ENCODE data around the gene SMAD6. TPM values are rescaled to one million over a fixed set of nuclear protein-coding genes. Genes with fewer than 3 reads are reported as not detected.

Gene SMAD6
- total RNA-seq, 2 donors from 2014 or later, result 0.19 TPM; not detected in 1

DNA sequence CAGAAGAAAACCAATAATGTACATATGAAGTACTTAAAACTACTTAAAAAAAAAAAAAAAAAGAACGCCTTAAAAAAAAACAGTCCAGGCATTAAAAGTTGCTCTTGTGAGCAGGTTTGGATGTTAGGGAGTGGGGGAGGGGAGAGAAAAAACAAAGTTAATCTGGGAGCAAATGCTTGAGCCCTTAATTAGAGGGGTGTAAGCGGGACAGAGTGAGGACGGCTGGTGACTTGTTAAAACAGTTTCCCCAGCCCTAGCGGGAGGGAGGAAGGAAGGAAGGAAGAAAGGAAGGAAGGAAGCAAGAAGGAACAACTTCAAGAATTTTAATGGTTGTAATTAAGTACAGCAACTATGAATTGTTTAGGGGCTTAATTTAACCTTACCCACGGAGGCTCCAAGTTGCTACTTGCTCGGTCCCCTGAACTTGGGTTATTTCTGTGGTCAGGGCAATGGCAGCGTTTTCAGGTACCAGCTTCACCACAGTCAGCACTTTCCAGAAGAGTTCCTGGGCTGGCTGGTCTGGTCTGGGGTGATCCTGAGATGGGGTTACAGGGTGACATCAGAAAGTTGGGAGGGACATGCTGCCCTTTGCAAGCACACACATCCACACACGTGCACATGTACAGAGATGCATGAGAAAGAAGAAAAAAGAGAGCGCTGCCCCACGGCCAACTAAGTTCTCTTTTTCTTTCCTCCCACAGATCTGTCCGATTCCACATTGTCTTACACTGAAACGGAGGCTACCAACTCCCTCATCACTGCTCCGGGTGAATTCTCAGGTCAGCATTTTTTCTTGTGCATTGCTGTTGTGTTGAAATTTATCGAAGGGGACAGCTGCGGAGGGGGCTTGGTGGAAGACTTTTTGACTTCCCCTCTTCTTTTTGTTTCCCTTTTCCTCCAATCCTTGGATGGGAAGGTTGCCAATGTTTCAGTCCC is 14.0 kb downstream of the SMAD6 start:
- H3K9me3 Mint-ChIP-seq, result no peaks in the 10 kb centered on the region
- no peak overlapping the region for H3K4me3 Mint-ChIP-seq
- ATAC-seq (replicated peaks), result no peak
- H3K27ac Mint-ChIP-seq, result no peak overlapping the region
- H3K27me3 Mint-ChIP-seq, result peaks cover 4% of the 10 kb centered on the region
- peaks cover 8% of the 10 kb centered on the region for H3K4me1 Mint-ChIP-seq
- no peaks in the 10 kb centered on the region for H3K36me3 Mint-ChIP-seq (ENCODE audit: low read depth)

DNA sequence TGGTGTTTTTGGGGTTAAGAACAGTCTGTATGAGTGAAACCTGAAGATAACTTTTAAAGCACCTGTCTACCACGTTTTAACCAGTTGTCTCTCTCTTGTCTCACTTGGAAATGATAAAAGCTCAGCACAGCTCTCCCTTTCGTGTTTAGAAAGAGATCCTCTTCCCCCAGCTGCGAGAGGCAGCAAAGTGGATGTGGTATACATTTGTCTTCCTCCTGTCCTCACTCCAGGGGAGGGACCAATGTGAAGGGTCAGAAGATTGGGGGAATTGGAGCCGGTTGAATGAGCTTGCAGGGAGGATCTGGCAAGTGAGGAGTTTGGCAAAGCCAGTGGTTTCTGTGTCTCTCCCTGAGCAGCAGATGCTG is 14.6 kb downstream of the SMAD6 start:
- H3K27me3 Mint-ChIP-seq, result peaks cover 4% of the 10 kb centered on the region

DNA sequence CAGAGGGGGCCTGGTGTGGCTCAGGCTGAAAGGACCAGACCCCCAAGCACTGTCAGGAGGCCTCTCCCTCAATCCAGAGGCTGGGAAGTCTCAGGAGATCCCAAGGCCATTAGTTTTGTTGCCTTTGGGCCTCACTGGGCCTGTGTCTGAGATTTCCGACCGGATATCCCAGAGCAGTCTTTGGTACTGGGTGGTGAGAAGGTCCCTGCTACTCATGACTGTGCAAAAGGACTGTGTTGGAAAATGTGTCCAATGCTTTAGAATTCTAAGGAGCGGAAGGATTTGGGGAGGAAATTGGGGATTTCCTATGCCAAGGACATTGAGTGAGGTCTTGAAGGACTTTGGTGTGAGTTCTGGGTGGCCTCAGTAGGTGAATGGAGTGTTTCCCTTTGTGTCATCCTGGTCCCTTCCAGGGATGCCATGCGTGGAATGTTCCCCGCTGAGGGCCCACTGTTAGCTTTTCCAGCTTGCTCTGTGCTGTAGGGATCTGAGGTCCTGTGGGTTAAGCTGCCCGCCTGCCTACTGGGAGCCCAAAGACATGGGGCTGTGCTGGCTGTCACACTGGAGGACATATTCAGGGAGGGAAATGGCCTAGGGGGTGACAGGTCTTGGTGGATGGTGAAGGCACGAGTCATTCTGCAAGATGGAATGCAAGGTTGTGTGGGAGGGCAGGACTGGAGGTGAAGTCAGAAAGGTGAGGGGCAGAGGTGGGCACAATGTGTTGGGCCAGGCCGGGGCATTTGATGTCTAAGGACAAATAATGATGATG is 16.4 kb downstream of the SMAD6 start:
- Mint-ChIP-seq H3K36me3 (ENCODE audit: low read depth) (no peaks in the 10 kb centered on the region), H3K27ac (no peak overlapping the region)

More for the DNA sequence above, 14.6 kb downstream of the SMAD6 start:
- ATAC-seq (replicated peaks), result no peak
- Mint-ChIP-seq H3K4me3 (no peak overlapping the region), H3K4me1 (peaks cover 13% of the 10 kb centered on the region), H3K9me3 (no peaks in the 10 kb centered on the region), H3K27ac (no peak overlapping the region), H3K36me3 (ENCODE audit: low read depth) (no peaks in the 10 kb centered on the region)

DNA sequence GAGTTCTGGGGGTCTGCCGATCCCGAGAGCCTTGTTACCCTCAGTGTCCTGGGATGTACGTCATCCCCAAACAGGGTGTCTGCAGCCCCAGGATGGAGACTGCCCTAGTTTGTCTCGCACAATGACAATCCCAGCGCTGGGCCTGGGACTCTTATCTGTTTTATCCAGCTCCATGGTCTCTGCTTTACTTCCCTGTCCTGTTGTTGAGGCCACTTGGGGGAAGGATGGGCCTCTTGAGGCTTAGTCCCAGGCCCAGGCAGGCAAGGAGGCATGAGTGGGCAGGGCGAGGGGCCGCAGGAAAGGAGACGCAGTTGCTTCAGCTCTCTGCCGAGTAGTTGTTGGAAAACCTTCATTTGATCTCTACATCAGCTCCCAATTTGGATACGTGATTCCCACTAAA is 17.4 kb downstream of the SMAD6 start:
- ATAC-seq (replicated peaks), result no peak
- peaks cover 7% of the 10 kb centered on the region for H3K27me3 Mint-ChIP-seq
- H3K27ac Mint-ChIP-seq, result no peak overlapping the region
- no peak overlapping the region for H3K4me3 Mint-ChIP-seq
- H3K4me1 Mint-ChIP-seq, result peaks cover 14% of the 10 kb centered on the region
- H3K36me3 Mint-ChIP-seq (ENCODE audit: low read depth), result no peaks in the 10 kb centered on the region
- H3K9me3 Mint-ChIP-seq, result no peaks in the 10 kb centered on the region

More for the DNA sequence above, 16.4 kb downstream of the SMAD6 start:
- ATAC-seq (replicated peaks), result no peak
- H3K9me3 Mint-ChIP-seq, result no peaks in the 10 kb centered on the region
- H3K4me1 Mint-ChIP-seq, result peaks cover 14% of the 10 kb centered on the region
- peaks cover 4% of the 10 kb centered on the region for H3K27me3 Mint-ChIP-seq
- no peak overlapping the region for H3K4me3 Mint-ChIP-seq

DNA sequence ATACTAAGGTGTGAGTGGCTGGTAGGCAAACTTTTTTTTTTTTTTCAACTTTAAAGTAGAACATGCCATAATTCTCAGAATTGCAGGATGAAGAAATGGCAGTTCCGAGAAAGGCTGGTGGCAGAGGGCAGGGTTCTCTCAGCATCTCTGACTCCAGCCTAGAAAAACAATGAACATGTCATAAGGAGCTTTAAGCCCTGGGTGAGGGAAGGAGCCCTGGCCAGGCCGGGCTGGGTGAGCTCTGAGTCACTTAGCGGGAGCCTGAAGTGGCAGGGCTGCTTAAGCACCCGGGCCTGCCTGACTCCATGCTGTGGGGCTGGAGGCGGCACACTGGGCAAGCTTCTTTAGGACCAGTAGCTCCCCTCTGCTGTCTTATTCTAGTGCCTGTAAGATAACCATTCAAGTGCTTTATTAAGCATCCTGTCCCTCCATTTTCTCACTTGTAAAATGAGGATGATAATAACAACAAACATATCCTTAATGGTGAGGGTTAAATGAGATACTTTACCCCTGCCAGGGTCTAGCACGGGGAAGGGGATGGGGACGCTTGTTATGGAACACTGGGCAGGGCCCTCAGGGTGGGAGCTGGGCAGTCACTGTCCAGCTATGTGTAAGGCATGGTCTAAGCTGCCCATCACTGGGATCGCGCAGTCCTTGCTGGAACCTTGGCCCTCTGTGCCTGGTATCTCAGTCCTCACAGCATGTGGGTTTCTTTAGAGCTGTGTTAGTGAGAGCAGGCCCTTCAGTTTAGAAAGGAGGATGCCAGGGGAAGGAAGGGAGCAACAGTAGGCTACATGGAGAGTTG is 18.4 kb downstream of the SMAD6 start:
- no peak overlapping the region for H3K4me3 Mint-ChIP-seq
- H3K4me1 Mint-ChIP-seq, result peaks cover 14% of the 10 kb centered on the region
- H3K36me3 Mint-ChIP-seq (ENCODE audit: low read depth), result no peaks in the 10 kb centered on the region
- no peaks in the 10 kb centered on the region for H3K9me3 Mint-ChIP-seq
- ATAC-seq (replicated peaks), result peak; percentile 91
- H3K27me3 Mint-ChIP-seq, result peaks cover 7% of the 10 kb centered on the region
- H3K27ac Mint-ChIP-seq, result peak overlapping the region; percentile 57

DNA sequence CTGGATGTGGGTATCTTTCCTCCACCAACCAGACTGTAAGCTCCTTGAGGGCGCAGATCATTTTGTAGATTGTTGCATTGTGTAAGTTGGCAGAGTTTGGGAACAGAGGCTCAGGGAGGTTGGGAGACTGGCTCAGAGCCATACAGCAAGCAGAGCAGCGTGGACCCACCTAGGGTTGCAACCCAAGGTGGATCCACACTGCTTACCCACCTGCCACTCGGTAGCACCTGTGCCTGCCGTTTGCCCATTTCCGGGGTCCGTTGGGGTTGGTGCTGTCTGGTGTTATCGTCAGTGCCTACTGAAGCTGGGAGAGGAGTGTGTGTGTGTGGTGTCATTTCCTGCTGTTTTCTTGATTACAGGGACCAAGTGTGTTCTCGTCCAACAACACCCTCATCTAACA is 19.0 kb downstream of the SMAD6 start:
- Mint-ChIP-seq H3K36me3 (ENCODE audit: low read depth) (no peaks in the 10 kb centered on the region), H3K27me3 (peaks cover 7% of the 10 kb centered on the region), H3K9me3 (no peaks in the 10 kb centered on the region), H3K4me3 (no peak overlapping the region), H3K27ac (peak overlapping the region; percentile 57), H3K4me1 (peaks cover 14% of the 10 kb centered on the region)
- no peak for ATAC-seq (replicated peaks)

DNA sequence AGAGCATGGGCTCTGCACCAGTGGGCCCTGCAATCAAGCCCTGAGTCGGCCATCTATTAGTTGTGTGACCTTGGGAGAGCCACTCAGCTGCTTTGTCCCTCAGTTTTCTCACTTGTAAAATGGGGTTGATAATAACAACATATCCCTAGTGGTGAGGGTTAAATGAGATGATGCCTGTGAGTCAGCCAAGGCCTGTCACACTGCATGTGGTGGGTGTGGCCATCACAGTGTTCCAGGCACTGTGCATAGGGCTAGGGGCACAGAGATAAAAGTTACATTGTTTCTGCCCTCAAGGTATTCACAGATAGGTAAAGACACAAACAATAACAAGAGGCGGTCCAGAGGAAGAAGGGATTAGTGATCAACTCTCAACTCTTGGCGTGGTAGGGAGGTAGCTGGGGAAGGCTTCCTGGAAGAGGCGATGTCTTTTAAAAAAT is 19.5 kb downstream of the SMAD6 start:
- peak; percentile 54 for ATAC-seq (replicated peaks)
- H3K27me3 Mint-ChIP-seq, result peaks cover 7% of the 10 kb centered on the region
- no peaks in the 10 kb centered on the region for H3K9me3 Mint-ChIP-seq
- H3K27ac Mint-ChIP-seq, result peak overlapping the region; percentile 57
- H3K4me3 Mint-ChIP-seq, result no peak overlapping the region
- no peaks in the 10 kb centered on the region for H3K36me3 Mint-ChIP-seq (ENCODE audit: low read depth)
- peaks cover 14% of the 10 kb centered on the region for H3K4me1 Mint-ChIP-seq

DNA sequence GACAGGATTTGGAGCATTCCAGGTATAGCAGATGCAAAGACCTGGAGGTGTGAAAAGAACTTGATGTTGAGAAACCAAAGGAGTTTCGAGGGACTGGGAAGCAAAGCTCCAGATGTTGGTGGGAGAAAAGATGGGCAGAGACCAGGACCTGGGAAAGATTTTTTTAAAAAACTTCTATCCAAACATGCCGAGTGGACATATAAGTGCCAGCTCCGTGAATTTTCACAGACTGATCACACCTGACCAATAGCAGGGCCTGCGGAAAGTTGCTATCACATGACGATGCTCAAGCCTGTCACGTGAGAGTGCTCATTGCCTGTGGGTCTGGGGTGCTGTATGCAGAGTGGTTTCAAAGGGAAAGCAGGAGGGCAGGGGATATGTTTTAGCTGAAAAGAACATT is 19.9 kb downstream of the SMAD6 start:
- no peak for ATAC-seq (replicated peaks)
- Mint-ChIP-seq H3K27ac (no peak overlapping the region), H3K27me3 (peaks cover 7% of the 10 kb centered on the region), H3K9me3 (no peaks in the 10 kb centered on the region), H3K4me3 (no peak overlapping the region), H3K4me1 (peaks cover 14% of the 10 kb centered on the region), H3K36me3 (ENCODE audit: low read depth) (no peaks in the 10 kb centered on the region)

DNA sequence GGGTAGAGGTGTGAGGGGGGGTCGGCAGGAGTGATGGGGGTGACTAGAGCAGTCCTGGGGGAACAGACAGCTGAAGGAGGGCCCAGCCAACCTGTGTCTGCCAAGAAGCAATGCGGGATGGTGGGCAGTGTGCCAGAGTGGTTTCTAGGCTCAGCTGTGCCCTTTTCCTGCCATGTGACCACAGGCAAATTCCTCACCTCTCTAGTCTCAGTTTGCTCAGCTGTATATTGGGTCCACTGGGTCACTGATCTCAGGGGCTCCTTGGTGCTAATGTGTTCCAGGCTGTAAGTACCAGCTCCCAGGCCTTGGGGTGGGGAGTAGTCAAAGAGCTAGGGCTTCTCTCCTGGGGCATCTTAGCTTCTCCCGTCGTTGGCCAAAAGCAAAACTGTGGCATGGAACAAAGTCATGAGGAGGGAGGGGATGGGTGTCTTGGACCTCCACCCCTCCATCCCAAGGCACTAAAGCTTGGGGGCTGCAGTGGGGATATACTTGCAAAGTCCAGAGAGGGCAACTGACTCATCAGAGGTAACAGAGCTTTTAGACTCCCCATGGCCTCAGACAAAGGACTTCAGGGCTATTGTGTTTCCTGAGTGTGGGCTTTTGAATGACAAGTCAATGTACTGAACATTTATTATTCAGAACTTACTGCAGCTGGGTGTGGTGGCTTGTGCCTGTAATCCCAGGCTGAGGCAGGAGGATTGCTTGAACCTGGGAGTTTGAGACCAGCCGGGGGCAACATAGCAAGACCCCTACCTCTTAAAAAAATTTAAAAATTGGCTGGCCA is 20.9 kb downstream of the SMAD6 start:
- Mint-ChIP-seq H3K27ac (no peak overlapping the region), H3K4me1 (peaks cover 14% of the 10 kb centered on the region), H3K9me3 (no peaks in the 10 kb centered on the region), H3K36me3 (ENCODE audit: low read depth) (no peaks in the 10 kb centered on the region), H3K27me3 (peaks cover 4% of the 10 kb centered on the region), H3K4me3 (no peak overlapping the region)
- no peak for ATAC-seq (replicated peaks)

DNA sequence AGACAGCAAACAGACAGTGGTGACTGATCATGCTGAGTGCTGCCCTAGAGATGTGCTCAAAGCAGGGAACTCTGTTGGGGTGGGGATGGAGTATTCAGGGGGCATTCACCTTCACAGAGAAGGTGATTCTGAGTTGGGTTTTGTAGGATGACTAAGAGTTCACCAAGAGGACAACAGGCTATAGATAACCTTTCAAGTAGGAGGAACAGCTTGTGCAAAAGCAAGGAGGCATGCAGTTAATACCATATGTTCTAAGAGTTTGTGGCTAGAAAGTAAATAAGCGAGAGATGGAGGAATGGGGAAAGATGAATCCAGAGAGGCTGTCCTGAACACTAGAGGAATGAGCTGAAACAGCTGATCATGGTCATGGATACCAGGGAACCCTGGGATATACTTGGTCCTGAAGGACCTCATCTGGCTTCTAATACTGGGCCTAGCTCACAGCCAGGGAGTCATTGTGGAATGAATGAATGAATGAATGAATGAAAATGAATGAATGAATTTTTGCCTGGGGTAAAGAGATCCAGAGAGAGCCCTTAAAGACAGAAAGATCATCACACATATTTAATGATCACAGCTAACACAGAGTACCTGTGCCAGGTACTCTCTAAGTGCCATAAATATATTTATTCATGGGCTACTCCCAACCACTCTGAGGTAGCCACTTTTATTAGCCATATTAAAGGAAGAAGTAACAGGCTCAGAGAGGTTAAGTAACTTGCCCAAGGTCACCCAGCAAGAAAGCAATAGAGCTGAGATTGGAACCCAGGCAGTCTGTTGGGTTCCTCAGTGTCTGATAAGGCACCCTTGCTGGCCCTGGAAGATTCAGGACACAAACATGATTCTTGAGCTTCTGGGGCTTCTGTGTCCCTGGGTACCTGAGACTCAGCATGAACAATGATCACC is 22.0 kb downstream of the SMAD6 start:
- ATAC-seq (replicated peaks), result no peak
- no peak overlapping the region for H3K27ac Mint-ChIP-seq
- no peaks in the 10 kb centered on the region for H3K36me3 Mint-ChIP-seq (ENCODE audit: low read depth)
- H3K27me3 Mint-ChIP-seq, result peaks cover 3% of the 10 kb centered on the region
- no peak overlapping the region for H3K4me3 Mint-ChIP-seq
- H3K9me3 Mint-ChIP-seq, result no peaks in the 10 kb centered on the region
- peaks cover 14% of the 10 kb centered on the region for H3K4me1 Mint-ChIP-seq

DNA sequence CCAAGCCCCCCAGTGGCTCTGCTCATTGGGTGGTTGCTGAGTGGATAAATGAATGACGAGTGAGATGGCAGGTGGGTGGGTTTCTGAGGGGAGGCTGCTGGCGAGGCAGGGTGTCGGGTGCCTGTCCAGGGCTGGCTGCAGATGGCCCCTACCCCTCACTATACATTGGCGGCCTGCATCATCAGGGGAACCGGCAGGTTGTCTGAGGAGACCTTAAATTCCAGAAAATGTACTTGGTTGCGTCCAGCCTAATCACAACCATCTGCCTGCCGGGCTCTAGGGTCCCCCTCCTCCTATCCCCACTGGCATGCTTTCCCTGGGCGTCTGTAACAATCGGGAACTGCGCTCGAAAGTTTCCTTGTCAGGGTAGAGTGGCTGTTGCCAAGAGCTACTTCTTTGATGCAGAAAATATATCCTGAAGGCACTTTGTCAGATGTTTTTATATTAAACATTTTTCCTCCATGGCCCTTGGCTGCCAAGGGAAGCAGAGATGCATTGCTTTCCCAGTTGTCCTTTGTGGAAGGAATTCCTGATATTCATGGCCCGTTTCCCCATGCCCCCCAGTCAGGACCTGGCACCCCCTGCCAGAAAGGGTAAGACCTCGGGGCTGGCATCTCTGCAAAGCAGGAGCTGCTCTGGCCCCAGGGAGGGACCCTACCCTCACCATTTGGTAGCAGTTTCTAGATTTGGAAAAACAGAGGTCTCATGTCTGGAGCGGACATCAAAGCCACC is 22.9 kb downstream of the SMAD6 start:
- ATAC-seq (replicated peaks), result no peak
- Mint-ChIP-seq H3K36me3 (ENCODE audit: low read depth) (no peaks in the 10 kb centered on the region), H3K9me3 (no peaks in the 10 kb centered on the region), H3K4me3 (no peak overlapping the region), H3K27me3 (peaks cover 3% of the 10 kb centered on the region), H3K4me1 (peaks cover 14% of the 10 kb centered on the region), H3K27ac (no peak overlapping the region)

DNA sequence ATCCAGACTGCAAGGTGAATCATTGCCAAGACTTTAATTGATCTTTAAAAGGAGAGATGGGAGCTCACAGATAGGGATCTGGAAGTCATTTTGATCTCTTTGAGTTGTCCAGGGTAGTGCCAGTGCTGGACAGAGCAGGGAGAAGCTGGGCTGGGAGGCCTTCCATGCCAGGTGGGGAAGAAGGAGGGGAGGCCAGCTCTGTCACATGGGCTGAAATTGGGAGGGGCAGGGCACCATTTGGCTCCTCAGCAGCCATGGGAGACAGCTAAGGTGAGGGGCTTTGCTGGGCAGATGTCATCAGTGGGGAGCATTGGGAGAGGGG is 23.4 kb downstream of the SMAD6 start:
- no peak overlapping the region for H3K4me3 Mint-ChIP-seq
- ATAC-seq (replicated peaks), result no peak
- peaks cover 3% of the 10 kb centered on the region for H3K27me3 Mint-ChIP-seq
- no peak overlapping the region for H3K27ac Mint-ChIP-seq
- H3K4me1 Mint-ChIP-seq, result peaks cover 12% of the 10 kb centered on the region
- no peaks in the 10 kb centered on the region for H3K9me3 Mint-ChIP-seq
- H3K36me3 Mint-ChIP-seq (ENCODE audit: low read depth), result no peaks in the 10 kb centered on the region
